PC-9 (cell line): ENCODE measurements around the gene HSD11B1L. TPM values are rescaled to one million over a fixed set of nuclear protein-coding genes. Genes with fewer than 3 reads are reported as not detected.

ENCODE experiments used
- BruUV-seq: library from RNA; stranded (reverse); fragments of 400-500 nt; replicated peaks from 2 replicates; lab custom pipeline; 2021; lab: Mats Ljungman, UMichigan
- CTCF ChIA-PET: fragments of 300-600 bp; sonication (Branson Sonifier 250); formaldehyde crosslinking; loops from one replicate; lab custom pipeline; 2022; ENCODE audit warnings: antibody characterized with exemption; lab: Charles Lee
- POLR2A ChIA-PET: fragments of 300-600 bp; sonication (Branson Sonifier 250); formaldehyde crosslinking; loops from one replicate; lab custom pipeline; 2022; ENCODE audit warnings: antibody characterized with exemption; ENCODE audit not compliant: unreplicated experiment; lab: Charles Lee
- DNase-seq, 2 experiments: peaks; one replicate each; pipeline versions ENCODE4 v3.0.0 to v3.0.0-alpha.2; 2015 to 2022; ENCODE audit warnings: mixed read lengths in 1 of 2
- H2AFZ ChIP-seq: fragments of 200-600 bp; sonication (generic); 2 replicates; pipeline ENCODE4 v1.8.1; 2017; ENCODE audit warnings: antibody characterized with exemption
- H3F3A ChIP-seq: fragments of 200-600 bp; sonication (generic); 2 replicates; pipeline ENCODE4 v1.8.1; 2017; ENCODE audit warnings: antibody characterized with exemption, mild to moderate bottlenecking, low read depth; ENCODE audit not compliant: insufficient read depth
- H3K27ac ChIP-seq: fragments of 200-600 bp; sonication (generic); 2 replicates; pipeline ENCODE4 v1.6.1; 2016; ENCODE audit warnings: mixed run types
- H3K27me3 ChIP-seq: fragments of 200-600 bp; sonication (generic); 2 replicates; pipeline ENCODE4 v1.6.1; 2016; ENCODE audit warnings: low read depth, mixed run types; ENCODE audit not compliant: insufficient read depth
- H3K36me3 ChIP-seq: fragments of 200-600 bp; sonication (generic); 2 replicates; pipeline ENCODE4 v1.6.1; 2016; ENCODE audit warnings: low read depth, mixed run types
- H3K4me1 ChIP-seq: fragments of 200-600 bp; sonication (generic); replicated peaks from 2 replicates; pipeline ENCODE4 v1.6.1; 2016; ENCODE audit warnings: mixed run types; ENCODE audit not compliant: insufficient read depth
- H3K4me2 ChIP-seq: fragments of 200-600 bp; sonication (generic); 2 replicates; pipeline ENCODE4 v1.6.1; 2017; ENCODE audit warnings: mixed run types
- H3K4me3 ChIP-seq: fragments of 200-600 bp; sonication (generic); 2 replicates; pipeline ENCODE4 v1.6.1; 2016; ENCODE audit warnings: mixed run types
- H3K79me2 ChIP-seq: fragments of 200-600 bp; sonication (generic); 2 replicates; pipeline ENCODE4 v1.6.1; 2017; ENCODE audit warnings: low read depth, mixed run types
- H3K9me2 ChIP-seq: fragments of 200-600 bp; sonication (generic); 2 replicates; pipeline ENCODE4 v1.8.1; 2017; ENCODE audit warnings: mild to moderate bottlenecking; ENCODE audit not compliant: insufficient read depth
- H3K9me3 ChIP-seq: fragments of 200-600 bp; sonication (generic); 2 replicates; pipeline ENCODE4 v1.8.1; 2016; ENCODE audit warnings: low read depth; ENCODE audit not compliant: insufficient read depth
- H4K20me1 ChIP-seq: fragments of 200-600 bp; sonication (generic); 2 replicates; pipeline ENCODE4 v1.8.1; 2017; ENCODE audit not compliant: insufficient read depth
- CTCF ChIP-seq: fragments of 200-600 bp; sonication (generic); conservative IDR thresholded peaks from 2 replicates; pipeline ENCODE4 v1.6.1; 2017; ENCODE audit warnings: mixed run types, antibody characterized with exemption, mild to moderate bottlenecking, moderate library complexity
- EZH2 ChIP-seq: fragments of 200-600 bp; sonication (generic); IDR thresholded peaks from 2 replicates; pipeline ENCODE4 v1.8.0; 2017; ENCODE audit warnings: antibody characterized with exemption, low read depth
- intact Hi-C: fragments of 100-400 bp; cut with micrococcal nuclease; formaldehyde crosslinking; loops from one replicate; pipeline ENCODE4 v1.10.0; 2022; ENCODE audit not compliant: unreplicated experiment
- total RNA-seq: library from RNA; stranded (reverse); gene quantifications from 2 replicates; pipeline ENCODE4 v1.2.3, GENCODE V29; 2021

HSD11B1L gene
- total RNA-seq, 1 experiment from 2014 or later = 7.5 TPM

DNA sequence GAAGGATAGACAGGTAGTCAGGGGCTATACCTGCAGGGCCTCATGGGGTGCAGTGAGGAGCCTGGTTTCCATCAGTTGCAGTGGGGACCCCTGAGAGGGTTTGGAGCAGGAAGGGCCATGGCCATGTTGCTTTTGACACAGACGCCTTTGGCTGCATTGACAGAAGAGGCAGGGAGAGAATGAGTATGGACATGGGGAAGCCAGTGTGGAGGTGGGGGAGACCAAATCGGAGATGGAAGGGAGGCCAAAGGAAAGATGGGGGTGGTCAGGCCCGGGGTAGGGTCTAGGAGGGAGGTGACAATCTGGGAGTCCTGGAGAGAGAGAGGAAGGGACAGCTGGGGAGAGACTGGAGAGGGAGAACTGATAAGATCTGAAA is 1.3 kb downstream of the HSD11B1L start:
- no peaks in the 10 kb centered on the region for H3F3A ChIP-seq
- H3K27me3 ChIP-seq = no peaks in the 10 kb centered on the region
- POLR2A ChIA-PET = no interaction called here
- no peak overlapping the region for H2AFZ ChIP-seq
- CTCF ChIA-PET = interaction anchor here (0.6 kb wide), 1 partner anchor 122 kb away, joined by 3 read pairs; no protein-coding TSS in a partner anchor
- TF ChIP-seq EZH2 = no peak
- no peak for TF ChIP-seq CTCF
- no peak overlapping the region for H3K4me2 ChIP-seq
- BruUV-seq = no TSS peak
- H3K4me1 ChIP-seq = no peaks in the 10 kb centered on the region
- DNase-seq = no peak
- H3K9me3 ChIP-seq = no peaks in the 10 kb centered on the region
- H4K20me1 ChIP-seq = no peaks in the 10 kb centered on the region
- H3K79me2 ChIP-seq = peaks cover 9% of the 10 kb centered on the region
- no peak overlapping the region for H3K4me3 ChIP-seq
- intact Hi-C loops = no loop called here
- no peaks in the 10 kb centered on the region for H3K36me3 ChIP-seq
- no peak overlapping the region for H3K27ac ChIP-seq
- H3K9me2 ChIP-seq = no peaks in the 10 kb centered on the region

DNA sequence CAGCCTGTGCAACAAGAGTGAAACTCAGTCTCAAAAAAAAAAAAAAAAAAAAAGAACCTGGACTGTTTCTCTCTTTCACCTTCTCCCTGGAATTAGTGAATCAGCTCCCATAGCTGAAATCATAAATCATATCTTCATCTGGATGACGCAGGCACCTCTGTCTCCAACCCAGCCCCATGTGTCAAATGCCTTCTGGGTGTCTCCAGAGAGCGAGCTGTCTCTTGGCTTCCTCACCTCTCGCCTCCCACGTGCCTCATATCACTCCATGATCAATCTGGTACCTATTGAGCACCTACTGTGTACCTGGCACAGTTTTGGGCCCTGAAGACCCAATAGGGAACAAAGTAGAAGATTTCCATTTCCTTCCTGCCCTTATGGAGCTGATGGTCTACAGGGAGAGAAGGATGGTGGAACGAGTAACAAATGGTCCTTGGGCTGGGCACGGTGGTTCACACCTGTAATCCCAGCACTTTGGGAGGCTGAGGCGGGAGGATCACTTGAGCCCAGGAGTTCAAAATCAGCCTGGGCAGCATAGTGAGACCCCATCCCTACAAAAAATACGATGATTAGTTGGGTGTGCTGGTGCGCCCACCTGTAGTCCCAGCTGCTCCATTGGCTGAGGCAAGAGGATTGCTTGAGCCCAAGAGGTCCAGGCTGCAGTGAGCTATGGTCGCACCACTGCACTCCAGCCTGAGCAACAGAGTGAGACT is 2.5 kb downstream of the HSD11B1L start:
- intact Hi-C loops = no loop called here
- no peaks in the 10 kb centered on the region for H3K36me3 ChIP-seq

DNA sequence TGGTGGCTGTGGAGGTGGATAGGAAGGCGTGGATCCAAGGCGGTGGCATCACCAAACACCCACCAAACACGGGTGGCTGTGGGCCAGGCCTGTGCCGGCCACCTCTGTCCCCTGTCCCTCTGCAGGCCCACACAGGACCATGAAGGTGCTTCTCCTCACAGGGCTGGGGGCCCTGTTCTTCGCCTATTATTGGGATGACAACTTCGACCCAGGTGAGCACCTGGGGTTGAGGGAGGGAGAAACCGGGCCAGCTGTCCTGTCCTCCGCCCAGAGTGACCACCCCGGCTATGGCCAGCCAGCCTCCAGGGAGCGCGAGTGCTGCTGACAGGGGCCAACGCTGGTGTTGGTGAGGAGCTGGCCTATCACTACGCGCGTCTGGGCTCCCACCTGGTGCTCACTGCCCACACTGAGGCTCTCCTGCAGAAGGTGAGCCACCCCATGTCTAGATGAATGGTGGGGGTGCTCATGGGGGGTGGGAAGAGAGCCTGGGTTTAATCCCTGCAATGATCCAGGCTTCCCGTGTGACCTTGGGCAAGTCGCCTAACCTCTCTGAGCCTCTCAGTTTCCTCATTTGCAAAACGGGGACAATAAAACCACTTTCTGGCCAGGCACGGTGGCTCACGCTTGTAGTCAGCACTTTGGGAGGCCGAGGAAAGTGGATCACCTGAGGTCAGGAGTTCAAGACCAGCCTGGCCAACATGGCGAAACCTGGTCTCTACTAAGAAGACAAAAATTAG is 4.0 kb downstream of the HSD11B1L start:
- POLR2A ChIA-PET = interaction anchor here (0.6 kb wide), 1 partner anchor 875 kb away, joined by 22 read pairs; no protein-coding TSS in a partner anchor
- no peaks in the 10 kb centered on the region for H3K9me2 ChIP-seq
- no peaks in the 10 kb centered on the region for H3K9me3 ChIP-seq
- no peak for TF ChIP-seq EZH2
- H3F3A ChIP-seq = peaks cover 6% of the 10 kb centered on the region; the same call in 1 of the 2 replicates
- CTCF ChIA-PET = no interaction called here
- H3K4me2 ChIP-seq = no peak overlapping the region
- no peaks in the 10 kb centered on the region for H3K4me1 ChIP-seq
- H3K27me3 ChIP-seq = no peaks in the 10 kb centered on the region
- H4K20me1 ChIP-seq = no peaks in the 10 kb centered on the region
- H3K27ac ChIP-seq = no peak overlapping the region
- no peak overlapping the region for H2AFZ ChIP-seq
- intact Hi-C loops = no loop called here
- H3K79me2 ChIP-seq = peaks cover 1% of the 10 kb centered on the region; the same call in 1 of the 2 replicates
- H3K4me3 ChIP-seq = no peak overlapping the region
- H3K36me3 ChIP-seq = no peaks in the 10 kb centered on the region
- no TSS peak for BruUV-seq
- no peak for DNase-seq

More for the DNA sequence above, 2.5 kb downstream of the HSD11B1L start:
- Histone ChIP-seq H2AFZ (no peak overlapping the region), H3K27ac (no peak overlapping the region), H3K79me2 (peaks cover 9% of the 10 kb centered on the region), H3K4me3 (no peak overlapping the region), H3F3A (no peaks in the 10 kb centered on the region), H4K20me1 (no peaks in the 10 kb centered on the region), H3K4me2 (no peak overlapping the region), H3K9me3 (no peaks in the 10 kb centered on the region), H3K27me3 (no peaks in the 10 kb centered on the region), H3K9me2 (no peaks in the 10 kb centered on the region), H3K4me1 (no peaks in the 10 kb centered on the region)
- ChIA-PET POLR2A (no interaction called here), CTCF (no interaction called here)
- BruUV-seq = no TSS peak
- DNase-seq = no peak
- TF ChIP-seq EZH2 = no peak
- TF ChIP-seq CTCF = no peak
